ENCODE results near the gene NMRK1. TPM values are rescaled to one million over a fixed set of nuclear protein-coding genes. Genes with fewer than 3 reads are reported as not detected.

NMRK1 gene
- total and polyA plus RNA-seq, 7 donors = 5.6 to 53.9 (median 21.0) TPM

DNA sequence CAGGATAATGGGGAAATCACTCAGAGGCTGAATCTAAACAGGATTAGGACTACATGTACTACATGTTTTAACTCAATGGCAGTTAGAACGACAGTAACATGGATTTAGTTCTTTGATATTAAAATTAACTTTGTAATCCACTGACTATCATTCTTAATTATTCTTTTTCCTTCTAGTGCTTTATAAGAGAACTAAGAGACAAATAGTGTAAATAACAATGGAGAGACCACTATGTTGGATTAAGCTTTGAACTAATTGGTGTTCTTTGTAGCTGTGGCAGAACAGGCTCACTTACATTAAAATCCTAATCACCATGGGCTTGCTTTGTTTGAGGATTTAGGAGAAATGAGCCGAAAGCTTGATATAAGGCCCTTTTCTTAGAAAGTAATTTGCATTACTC lies 18.8 kb downstream of the NMRK1 start:
- no peaks in the 10 kb centered on the region for H3K27me3 ChIP-seq
- TF ChIP-seq POLR2A (IDR thresholded peaks at IDR 0.05) (no peak), EP300 (IDR thresholded peaks at IDR 0.05) (no peak), POLR2AphosphoS5 (IDR thresholded peaks at IDR 0.05) (no peak)
- TF ChIP-seq, protein P1, sequence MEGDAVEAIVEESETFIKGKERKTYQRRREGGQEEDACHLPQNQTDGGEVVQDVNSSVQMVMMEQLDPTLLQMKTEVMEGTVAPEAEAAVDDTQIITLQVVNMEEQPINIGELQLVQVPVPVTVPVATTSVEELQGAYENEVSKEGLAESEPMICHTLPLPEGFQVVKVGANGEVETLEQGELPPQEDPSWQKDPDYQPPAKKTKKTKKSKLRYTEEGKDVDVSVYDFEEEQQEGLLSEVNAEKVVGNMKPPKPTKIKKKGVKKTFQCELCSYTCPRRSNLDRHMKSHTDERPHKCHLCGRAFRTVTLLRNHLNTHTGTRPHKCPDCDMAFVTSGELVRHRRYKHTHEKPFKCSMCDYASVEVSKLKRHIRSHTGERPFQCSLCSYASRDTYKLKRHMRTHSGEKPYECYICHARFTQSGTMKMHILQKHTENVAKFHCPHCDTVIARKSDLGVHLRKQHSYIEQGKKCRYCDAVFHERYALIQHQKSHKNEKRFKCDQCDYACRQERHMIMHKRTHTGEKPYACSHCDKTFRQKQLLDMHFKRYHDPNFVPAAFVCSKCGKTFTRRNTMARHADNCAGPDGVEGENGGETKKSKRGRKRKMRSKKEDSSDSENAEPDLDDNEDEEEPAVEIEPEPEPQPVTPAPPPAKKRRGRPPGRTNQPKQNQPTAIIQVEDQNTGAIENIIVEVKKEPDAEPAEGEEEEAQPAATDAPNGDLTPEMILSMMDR (IDR thresholded peaks at IDR 0.05) = no peak
- no peaks in the 10 kb centered on the region for H3K36me3 ChIP-seq
- peaks cover 0 to 10% (median 8%) of the 10 kb centered on the region in 4 donors for H3K4me1 ChIP-seq
- intact Hi-C loops (cut with DNase I) = no loop called here
- H3K27ac ChIP-seq = no peak overlapping the region
- 48 to 67% methylated on average over 2 of the region's 2 CpGs for WGBS, 2 donors
- H3K9me3 ChIP-seq = no peaks in the 10 kb centered on the region
- DNase-seq = no peak
- H3K4me3 ChIP-seq = no peak overlapping the region

DNA sequence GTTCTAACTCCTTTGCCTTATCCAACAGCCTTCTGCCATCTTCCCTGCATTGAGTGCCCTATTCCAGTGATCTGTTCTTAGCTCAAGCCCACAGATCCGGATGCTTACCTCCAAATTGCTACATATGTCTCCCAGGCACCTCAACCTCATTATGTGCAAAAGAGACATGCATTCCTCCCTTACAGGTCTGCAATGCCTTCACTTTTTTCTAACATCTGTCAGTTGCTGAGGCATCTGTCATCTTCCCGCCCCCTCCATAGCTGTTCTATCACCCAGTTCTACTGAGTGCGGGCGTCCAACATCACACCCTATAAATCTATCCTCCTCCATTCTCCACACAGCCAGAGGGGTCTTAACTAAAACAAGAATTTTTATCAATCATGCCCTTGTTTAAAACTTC lies 20.1 kb downstream of the NMRK1 start:
- no peak overlapping the region for H3K27ac ChIP-seq
- H3K4me3 ChIP-seq = no peak overlapping the region
- no peaks in the 10 kb centered on the region for H3K9me3 ChIP-seq
- intact Hi-C loops (cut with DNase I) = no loop called here
- H3K4me1 ChIP-seq = peaks cover 0 to 12% (median 11%) of the 10 kb centered on the region in 4 donors
- no peaks in the 10 kb centered on the region for H3K27me3 ChIP-seq
- no peak for DNase-seq
- TF ChIP-seq POLR2AphosphoS5 (IDR thresholded peaks at IDR 0.05) = no peak
- TF ChIP-seq EP300 (IDR thresholded peaks at IDR 0.05) = no peak
- TF ChIP-seq POLR2A (IDR thresholded peaks at IDR 0.05) = no peak
- TF ChIP-seq, protein P1 (IDR thresholded peaks at IDR 0.05) = no peak
- no peaks in the 10 kb centered on the region for H3K36me3 ChIP-seq
- WGBS, 2 donors = 73 to 86% methylated on average over 4 of the region's 4 CpGs

DNA sequence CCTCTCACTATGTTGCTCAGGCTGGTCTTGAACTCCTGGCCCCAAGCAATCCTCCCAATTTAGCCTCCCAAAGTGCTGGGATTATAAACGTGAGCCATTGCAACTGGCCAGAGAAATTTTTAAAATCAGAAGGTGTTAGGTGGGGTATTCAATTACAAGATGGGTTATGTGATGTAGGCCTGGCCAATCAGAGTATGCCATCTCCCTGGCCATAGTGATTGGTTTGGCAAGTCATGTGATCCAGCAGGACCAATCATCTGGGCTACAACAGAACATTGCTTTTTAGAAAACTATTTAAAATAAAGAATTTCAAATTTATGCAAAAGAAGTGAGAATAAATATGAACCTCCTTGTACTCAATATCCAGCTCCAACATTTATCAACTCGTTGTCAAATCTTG lies 22.4 kb downstream of the NMRK1 start:
- no peak for DNase-seq
- H3K27ac ChIP-seq = no peak overlapping the region
- no peaks in the 10 kb centered on the region for H3K9me3 ChIP-seq
- H3K27me3 ChIP-seq = no peaks in the 10 kb centered on the region
- intact Hi-C loops (cut with DNase I) = no loop called here
- H3K36me3 ChIP-seq = no peaks in the 10 kb centered on the region
- H3K4me3 ChIP-seq = no peak overlapping the region
- TF ChIP-seq EP300 (IDR thresholded peaks at IDR 0.05) (no peak), POLR2A (IDR thresholded peaks at IDR 0.05) (no peak), POLR2AphosphoS5 (IDR thresholded peaks at IDR 0.05) (no peak)
- TF ChIP-seq, protein P1 (IDR thresholded peaks at IDR 0.05) = no peak
- peaks cover 0 to 12% (median 11%) of the 10 kb centered on the region in 4 donors for H3K4me1 ChIP-seq
- 48 to 95% methylated on average over 2 of the region's 2 CpGs for WGBS, 2 donors

DNA sequence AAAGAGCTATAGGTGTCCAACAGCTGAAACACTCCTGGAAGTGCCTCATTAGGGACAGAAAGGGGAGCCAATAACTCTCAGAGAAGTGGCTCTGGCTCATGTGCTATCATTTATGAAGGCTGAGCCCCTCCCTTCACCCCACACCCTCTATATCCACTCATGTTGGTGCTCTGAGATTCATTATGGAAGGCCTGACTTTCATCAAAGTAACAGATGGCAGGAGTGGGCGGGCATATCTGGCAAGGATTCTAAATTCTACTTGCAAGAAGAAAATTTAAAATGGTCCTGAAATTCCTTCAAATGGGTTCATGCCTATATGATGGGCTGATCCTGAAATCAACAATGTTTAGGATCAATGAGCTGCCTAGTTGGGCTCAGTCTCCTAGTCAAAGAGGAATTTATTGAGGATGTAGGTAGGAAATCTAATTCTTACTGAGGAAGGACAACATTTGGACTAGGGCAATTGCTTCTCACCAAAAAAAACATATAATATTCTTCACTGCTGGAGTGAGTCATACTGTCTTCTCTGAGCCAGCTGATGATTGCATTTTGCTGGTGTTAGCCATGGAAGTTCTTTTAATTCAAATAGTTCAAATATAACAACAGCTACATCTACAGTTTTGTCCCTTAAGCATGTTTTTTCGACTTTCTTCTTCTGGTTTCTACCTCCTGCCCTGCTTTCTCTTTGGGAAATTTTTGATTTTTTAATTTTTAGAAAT lies 23.5 kb downstream of the NMRK1 start:
- Histone ChIP-seq H3K4me1 (peaks cover 0 to 12% (median 11%) of the 10 kb centered on the region in 4 donors), H3K27me3 (no peaks in the 10 kb centered on the region), H3K27ac (peak overlapping the region in 1 of 4 donors; percentile 5), H3K4me3 (no peak overlapping the region), H3K36me3 (no peaks in the 10 kb centered on the region), H3K9me3 (no peaks in the 10 kb centered on the region)
- intact Hi-C loops (cut with DNase I) = no loop called here
- WGBS, 2 donors = 88 to 91% methylated on average over 2 of the region's 2 CpGs
- no peak for DNase-seq
- TF ChIP-seq POLR2AphosphoS5 (IDR thresholded peaks at IDR 0.05) (no peak), POLR2A (IDR thresholded peaks at IDR 0.05) (no peak), EP300 (IDR thresholded peaks at IDR 0.05) (no peak)
- TF ChIP-seq, protein P1 (IDR thresholded peaks at IDR 0.05) = no peak
